GM19438 (cell line): ENCODE results near the gene TRIM62.
A peak's percentile ranks its signal among the peaks of the same experiment; 100 is the strongest.

Experiments
- ATAC-seq: cut with Tn5 transposase; IDR thresholded peaks from one replicate; pipeline ENCODE4 v1.9.1; 2021; ENCODE audit warnings: low read depth; ENCODE audit not compliant: unreplicated experiment

TRIM62 gene

DNA sequence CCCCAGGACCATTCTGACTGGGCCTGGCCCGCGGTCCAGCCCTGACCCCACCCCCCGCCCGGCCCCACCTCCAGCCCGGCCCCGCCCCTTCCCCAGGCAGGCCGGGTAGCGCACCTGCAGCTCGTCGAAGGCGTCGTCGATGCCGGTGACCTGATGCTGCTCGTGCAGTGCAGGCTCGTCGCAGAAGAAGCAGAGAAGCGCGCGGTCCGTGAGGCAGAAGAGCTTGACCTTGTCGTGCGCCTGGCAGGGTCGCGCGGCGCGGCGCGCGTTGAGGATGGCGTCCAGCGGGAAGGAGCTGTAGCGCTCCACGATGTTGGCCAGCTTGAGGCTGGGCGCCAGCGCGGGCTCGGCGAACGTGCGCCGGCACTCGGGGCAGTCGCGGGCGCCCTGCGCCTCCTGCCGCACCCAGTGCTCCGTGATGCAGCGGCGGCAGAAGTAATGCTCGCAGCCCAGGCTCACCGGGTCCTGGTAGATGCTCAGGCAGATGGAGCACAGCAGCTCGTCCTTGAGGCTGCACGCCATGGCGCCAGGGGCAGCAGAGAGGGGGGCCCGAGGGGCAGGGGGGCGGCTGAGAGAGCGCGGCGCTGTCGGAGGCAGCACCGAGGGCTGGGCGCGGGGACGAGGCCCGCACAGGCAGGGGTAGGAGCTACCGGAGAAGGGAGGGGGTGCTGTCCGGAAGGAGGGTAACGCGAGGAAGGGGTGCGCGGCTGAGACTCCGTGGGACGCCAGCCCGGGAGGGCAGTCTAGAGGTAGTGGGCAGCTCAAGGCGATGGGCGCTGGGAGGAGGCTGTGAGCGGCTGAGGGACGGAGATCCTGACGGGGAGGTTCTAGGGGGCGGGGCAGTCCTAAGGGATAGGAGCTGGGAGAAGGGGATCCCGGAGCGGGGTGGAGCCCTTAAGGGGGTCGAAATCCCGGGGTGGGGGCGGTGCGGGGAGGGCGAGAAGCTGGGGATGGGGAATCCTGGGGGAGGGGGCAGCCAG is 642 bp downstream of the TRIM62 start:
- ATAC-seq = peak; percentile 59

GRCh38 chr1:33180226-33180910 is 1.5 kb downstream of the TRIM62 start:
- ATAC-seq = no peak

- ATAC-seq = no peak
These were observed 2.9 kb downstream of the TRIM62 start for GRCh38 chr1:33178836-33179439.

DNA sequence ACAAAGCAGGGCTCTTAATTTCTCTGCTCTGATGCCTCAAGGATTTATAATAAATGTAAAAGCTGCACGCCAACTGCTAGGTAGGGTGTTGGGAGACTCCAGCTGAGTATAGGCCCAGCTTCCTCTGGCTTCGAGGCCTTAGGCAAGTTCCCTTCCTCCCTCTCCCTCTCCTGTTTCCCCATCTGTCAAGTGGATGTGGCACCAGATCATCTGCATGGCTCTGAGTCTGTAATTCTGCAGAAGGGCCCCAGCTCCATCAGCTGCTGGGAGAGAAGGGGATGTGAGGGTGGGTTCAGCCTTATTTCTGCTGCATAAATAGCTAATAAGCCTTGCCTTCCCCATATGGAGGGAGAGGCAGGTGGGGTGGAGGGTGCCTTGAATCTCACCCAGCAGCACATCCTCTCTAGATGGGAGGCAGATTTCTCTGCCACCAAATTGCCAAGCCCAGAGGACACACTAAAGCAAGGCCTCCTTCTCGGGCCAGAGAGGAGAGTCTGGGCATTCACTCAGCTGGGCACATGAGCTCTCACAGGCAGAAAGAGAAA is 3.8 kb downstream of the TRIM62 start:
- ATAC-seq = no peak

DNA sequence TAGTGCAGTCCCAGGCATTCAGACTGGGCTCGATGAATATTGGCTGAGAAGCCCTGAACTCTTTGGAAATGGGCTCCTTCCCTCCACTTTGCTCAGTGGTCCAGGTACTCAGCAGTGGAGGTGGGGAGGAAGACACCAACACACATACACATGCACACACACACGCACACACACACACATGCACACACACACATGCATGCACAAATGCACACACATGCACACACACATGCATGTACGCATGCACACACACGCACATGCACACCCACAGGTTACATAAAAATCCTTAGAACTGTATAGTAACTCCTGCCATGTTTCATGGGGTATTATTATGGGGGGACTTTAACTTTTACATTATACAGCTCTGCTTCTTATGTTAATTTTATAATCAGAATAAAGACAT is 5.0 kb downstream of the TRIM62 start:
- no peak for ATAC-seq

DNA sequence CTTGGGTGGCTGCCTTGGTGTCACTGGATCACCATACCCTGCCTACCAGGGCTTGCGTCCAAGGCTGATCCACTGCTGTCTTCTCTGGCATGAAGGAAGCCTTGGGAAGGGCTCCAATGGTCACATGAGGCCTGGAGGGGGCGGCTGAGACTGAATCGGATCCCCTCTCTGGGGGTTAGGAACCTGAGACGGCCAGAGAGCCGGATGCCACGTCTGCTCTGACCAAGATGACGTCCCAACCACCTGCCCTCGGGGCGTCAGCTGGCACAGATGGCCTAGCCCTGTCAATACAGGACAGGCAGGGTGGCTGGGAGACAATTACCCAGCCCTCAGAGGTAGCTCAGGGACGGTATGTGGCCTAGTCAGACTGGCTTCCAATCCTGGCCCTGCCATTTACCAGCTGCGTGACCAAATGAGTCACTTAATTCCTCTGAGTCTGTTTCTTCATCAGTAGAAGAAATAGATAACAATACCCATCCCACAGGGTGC is 5.4 kb downstream of the TRIM62 start:
- no peak for ATAC-seq

- ATAC-seq = no peak
These were observed 6.0 kb downstream of the TRIM62 start for GRCh38 chr1:33175865-33176264.

DNA sequence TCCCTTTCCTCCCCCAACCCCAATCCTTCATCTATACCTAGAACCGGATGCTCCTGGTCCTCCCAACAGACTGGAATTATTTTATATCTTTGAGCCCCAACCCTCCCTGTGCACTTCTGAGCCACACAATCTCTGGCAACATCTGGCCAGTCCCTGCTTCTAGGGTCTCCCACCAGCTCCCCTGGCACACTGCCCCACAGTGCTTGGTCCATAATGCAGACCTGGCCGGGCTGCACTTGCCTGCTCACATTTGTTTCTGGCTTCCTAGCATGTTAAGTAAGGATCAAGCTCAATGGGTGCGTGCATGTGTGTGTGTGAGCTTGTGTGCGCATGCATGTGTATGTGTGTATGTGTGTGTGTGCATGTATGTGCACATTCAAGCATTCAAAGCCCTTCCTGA is 8.8 kb downstream of the TRIM62 start:
- no peak for ATAC-seq

- no peak for ATAC-seq
These were observed 9.6 kb downstream of the TRIM62 start for GRCh38 chr1:33171977-33172813.

DNA sequence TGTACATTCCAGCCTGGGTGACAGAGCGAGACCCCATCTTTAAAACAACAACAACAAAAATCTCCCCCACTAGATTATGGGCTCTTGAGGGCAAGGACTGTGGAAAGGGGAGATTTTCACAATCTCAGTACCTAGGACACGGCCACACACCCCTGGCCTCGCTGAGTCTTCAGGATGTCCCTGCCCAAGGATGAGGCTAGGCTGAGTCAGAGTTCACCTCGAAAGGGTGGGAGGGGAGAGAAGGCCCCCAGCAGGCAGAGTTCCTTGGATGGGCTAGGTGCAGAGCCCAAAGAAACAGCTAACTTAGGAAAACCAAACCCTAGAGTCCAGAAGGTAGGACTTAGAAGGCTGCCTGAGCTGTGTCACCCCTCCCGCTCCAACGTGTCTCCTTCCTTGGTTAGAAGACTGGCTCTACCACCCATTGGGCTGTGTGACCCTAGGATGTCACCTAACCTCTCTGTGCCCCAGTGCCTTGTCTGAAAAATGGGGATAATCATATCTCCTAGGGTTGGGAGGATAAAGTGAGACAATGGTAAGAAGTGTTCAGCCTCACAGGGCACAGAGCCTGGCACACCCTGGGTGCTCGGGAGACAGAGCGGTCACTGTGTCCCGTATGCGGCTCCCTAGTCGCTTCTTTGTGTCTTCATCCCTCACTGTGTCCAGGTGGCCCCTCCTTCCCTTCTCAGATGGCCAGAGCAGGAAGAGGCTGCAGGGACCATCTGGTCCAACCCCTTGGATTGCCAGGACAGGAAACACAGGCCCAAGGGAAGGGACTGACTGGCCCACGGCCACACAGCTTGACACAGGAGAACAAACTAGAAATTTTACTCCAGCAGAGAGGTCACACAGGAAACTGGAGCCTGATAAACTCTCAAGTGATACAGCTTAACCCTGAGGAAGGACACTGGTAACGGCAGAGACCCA is 11.2 kb downstream of the TRIM62 start:
- ATAC-seq = no peak

DNA sequence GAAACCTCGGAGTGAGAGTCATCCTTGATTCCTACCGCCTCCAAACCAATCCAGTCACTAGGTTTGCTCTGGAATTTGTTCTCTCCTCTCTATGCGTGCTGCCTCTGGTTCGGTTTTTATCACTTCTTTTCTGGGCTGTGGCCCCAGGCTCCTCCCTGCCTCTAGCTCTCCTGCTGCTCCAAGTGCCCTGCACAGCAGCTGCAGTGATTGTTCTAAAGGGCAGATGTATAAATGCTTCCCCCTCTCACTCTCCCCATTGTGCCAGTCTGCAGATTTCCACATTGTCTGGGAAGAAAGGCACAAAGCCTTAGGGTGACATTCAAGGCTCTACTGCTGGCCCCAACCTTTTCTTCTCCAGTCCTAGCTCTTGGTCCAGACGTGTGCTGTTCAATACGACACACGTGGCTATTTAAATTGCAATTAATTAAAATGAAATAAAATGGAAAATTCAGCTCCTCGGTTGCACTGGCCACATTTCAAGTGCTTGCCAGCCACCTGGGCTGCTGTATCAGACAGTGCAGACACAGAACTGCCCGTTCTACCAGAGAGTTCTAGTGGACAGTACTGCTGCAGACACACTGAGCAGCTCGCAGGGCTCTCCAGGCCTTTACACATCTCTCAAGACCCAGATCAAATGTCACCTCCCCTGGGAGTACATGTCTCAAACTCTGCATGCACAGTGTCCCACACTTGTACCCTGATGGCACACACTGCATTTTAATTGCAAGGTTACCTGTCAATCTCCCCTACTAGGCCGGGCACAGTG is 12.4 kb downstream of the TRIM62 start:
- no peak for ATAC-seq

- no peak for ATAC-seq
These were observed 13.1 kb downstream of the TRIM62 start for GRCh38 chr1:33168556-33169289.

DNA sequence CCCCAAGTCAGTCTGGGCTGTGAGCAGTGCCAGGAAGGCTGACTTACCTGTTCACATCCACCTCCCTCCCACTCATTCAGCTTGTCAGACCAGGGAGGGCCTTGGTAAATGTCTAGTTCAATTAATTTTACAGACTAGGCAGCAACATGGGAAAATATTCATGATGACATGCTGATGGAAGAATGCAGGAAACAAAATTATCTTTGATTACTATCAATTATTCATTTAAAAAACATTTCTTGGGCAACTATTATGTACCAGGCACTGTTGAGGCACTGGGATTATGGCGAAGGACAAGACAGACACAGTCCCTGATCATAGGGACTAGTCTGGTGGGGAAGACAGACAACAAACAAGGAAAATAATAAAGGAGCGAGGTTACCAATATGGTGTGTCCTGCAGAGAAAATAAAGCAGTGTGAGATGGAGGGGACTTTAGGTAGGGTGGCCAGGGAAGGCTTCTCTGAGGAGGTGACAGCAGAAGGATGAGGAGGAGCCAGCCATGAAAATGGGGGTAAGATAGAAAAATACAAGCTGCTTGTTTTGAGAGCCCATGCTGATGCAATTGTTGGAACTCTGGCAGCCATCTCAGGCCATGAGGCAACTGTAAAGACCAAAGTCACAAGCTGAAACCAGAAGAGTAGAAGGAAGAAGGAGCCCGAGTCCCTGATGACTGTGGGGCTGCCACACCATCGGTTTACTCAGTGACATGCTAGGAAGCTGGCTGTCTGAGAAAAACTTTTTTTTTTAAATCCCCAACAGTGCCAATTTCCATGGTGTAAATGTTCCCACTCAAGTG is 14.0 kb downstream of the TRIM62 start:
- ATAC-seq = no peak

GRCh38 chr1:33165809-33166208 is 16.0 kb downstream of the TRIM62 start:
- ATAC-seq = no peak

GRCh38 chr1:33165209-33165608 is 16.6 kb downstream of the TRIM62 start:
- ATAC-seq = no peak

DNA sequence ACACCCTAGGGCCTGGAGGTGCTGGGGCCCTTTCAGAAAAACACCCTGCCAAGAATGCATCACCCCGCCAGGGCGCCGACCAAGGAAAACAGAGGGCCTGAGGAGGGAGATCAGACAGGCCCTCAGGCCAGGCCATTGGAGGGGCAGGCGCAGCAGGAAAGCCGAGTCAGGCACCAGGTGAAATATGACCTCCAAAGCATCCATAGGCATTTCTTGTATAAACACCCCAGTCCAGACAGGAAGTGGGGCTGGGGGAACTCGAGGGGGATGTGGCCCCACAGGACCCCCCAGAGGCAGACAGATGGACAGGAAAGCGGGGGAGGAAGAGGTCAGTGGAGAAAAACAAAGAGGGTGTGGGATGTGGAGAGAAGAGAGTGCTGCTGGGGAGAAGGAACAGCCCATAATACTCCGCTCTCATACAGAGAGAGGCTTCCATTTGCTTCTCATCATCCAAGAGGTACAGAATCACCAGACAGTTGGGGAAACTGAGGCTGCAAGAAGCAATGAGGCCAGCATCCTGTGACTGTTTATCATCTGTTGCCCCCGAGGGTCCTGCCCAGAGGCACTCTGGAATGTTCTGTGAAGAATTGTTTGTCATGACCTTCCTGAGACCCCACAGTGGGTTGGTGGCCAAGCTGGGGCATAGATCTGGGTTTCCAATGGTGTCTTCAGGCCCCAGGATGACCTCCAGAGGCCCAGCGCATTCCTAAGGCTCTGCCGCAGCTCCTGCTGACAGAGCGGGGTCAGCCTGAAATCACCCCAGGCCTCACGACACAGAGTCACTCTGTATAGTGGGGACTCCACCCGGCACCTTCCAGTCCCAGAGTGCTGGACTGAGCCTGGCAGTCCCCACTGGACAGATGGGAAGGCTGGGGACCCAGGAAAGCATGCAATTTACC is 18.0 kb downstream of the TRIM62 start:
- no peak for ATAC-seq
